DOHH2 (cell line): ENCODE measurements around the gene ADAM19.

ENCODE experiments used
- EZH2phosphoT487 ChIP-seq: fragments of 200-600 bp; sonication (generic); IDR thresholded peaks from 2 replicates; pipeline ENCODE4 v1.6.1; 2017; ENCODE audit warnings: borderline replicate concordance, mild to moderate bottlenecking, antibody characterized with exemption, low read length, moderate library complexity, mixed read lengths
- TF ChIP-seq, protein P1 (sequence below): fragments of 200-600 bp; sonication (generic); IDR thresholded peaks from one replicate; pipeline ENCODE4 v1.5.1; 2014; ENCODE audit warnings: antibody characterized with exemption, mild to moderate bottlenecking, low read depth, low read length; ENCODE audit not compliant: poor library complexity, severe bottlenecking

GRCh38 chr5:157541447-157542118, 34.0 kb downstream of the ADAM19 start:
- TF ChIP-seq, protein P1, sequence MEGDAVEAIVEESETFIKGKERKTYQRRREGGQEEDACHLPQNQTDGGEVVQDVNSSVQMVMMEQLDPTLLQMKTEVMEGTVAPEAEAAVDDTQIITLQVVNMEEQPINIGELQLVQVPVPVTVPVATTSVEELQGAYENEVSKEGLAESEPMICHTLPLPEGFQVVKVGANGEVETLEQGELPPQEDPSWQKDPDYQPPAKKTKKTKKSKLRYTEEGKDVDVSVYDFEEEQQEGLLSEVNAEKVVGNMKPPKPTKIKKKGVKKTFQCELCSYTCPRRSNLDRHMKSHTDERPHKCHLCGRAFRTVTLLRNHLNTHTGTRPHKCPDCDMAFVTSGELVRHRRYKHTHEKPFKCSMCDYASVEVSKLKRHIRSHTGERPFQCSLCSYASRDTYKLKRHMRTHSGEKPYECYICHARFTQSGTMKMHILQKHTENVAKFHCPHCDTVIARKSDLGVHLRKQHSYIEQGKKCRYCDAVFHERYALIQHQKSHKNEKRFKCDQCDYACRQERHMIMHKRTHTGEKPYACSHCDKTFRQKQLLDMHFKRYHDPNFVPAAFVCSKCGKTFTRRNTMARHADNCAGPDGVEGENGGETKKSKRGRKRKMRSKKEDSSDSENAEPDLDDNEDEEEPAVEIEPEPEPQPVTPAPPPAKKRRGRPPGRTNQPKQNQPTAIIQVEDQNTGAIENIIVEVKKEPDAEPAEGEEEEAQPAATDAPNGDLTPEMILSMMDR: no peak
- no peak for TF ChIP-seq EZH2phosphoT487
